ENCODE measurements around the gene HOXC12.

DNA sequence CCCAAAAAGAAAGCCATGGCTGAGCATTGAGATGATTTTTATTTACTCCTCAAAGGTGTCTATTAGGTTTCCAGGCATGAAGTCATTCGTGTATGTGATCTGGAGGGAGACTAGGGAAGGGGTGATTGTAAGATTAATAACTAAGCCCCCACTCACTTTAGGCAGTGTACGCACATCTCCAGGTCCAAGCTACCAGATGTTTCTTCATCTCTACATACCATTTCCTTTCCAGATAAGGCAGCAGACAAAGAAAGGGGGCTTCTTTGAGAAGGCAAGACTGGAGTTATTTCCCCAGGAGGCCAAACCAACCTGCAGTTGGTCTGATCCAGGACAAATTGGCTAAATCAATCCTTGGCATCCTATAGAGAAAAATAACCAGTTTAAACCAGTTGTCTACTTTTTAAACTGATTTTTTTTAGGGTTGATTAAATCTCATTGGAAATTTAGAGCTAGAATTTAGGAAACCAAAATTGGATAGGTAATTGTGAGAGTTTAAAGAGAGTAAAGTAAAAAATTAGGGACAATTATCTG, 12.2 kb upstream of the HOXC12 start:
- TF ChIP-seq, protein P1, sequence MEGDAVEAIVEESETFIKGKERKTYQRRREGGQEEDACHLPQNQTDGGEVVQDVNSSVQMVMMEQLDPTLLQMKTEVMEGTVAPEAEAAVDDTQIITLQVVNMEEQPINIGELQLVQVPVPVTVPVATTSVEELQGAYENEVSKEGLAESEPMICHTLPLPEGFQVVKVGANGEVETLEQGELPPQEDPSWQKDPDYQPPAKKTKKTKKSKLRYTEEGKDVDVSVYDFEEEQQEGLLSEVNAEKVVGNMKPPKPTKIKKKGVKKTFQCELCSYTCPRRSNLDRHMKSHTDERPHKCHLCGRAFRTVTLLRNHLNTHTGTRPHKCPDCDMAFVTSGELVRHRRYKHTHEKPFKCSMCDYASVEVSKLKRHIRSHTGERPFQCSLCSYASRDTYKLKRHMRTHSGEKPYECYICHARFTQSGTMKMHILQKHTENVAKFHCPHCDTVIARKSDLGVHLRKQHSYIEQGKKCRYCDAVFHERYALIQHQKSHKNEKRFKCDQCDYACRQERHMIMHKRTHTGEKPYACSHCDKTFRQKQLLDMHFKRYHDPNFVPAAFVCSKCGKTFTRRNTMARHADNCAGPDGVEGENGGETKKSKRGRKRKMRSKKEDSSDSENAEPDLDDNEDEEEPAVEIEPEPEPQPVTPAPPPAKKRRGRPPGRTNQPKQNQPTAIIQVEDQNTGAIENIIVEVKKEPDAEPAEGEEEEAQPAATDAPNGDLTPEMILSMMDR (tag by site-specific recombination; IDR thresholded peaks at IDR 0.05) = no peak
- TF ChIP-seq ZNF2 (tag by site-specific recombination; IDR thresholded peaks at IDR 0.05) (no peak), ZNF747 (tag by site-specific recombination; IDR thresholded peaks at IDR 0.05) (no peak), ZNF830 (tag by site-specific recombination; IDR thresholded peaks at IDR 0.05; ENCODE audit: low read depth) (no peak)
- TF ChIP-seq, protein P2, sequence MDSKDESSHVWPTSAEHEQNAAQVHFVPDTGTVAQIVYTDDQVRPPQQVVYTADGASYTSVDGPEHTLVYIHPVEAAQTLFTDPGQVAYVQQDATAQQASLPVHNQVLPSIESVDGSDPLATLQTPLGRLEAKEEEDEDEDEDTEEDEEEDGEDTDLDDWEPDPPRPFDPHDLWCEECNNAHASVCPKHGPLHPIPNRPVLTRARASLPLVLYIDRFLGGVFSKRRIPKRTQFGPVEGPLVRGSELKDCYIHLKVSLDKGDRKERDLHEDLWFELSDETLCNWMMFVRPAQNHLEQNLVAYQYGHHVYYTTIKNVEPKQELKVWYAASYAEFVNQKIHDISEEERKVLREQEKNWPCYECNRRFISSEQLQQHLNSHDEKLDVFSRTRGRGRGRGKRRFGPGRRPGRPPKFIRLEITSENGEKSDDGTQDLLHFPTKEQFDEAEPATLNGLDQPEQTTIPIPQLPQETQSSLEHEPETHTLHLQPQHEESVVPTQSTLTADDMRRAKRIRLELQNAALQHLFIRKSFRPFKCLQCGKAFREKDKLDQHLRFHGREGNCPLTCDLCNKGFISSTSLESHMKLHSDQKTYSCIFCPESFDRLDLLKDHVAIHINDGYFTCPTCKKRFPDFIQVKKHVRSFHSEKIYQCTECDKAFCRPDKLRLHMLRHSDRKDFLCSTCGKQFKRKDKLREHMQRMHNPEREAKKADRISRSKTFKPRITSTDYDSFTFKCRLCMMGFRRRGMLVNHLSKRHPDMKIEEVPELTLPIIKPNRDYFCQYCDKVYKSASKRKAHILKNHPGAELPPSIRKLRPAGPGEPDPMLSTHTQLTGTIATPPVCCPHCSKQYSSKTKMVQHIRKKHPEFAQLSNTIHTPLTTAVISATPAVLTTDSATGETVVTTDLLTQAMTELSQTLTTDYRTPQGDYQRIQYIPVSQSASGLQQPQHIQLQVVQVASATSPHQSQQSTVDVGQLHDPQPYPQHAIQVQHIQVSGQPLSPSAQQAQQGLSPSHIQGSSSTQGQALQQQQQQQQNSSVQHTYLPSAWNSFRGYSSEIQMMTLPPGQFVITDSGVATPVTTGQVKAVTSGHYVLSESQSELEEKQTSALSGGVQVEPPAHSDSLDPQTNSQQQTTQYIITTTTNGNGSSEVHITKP (tag by site-specific recombination; IDR thresholded peaks at IDR 0.05) = peak; percentile 99
- TF ChIP-seq, protein P3, sequence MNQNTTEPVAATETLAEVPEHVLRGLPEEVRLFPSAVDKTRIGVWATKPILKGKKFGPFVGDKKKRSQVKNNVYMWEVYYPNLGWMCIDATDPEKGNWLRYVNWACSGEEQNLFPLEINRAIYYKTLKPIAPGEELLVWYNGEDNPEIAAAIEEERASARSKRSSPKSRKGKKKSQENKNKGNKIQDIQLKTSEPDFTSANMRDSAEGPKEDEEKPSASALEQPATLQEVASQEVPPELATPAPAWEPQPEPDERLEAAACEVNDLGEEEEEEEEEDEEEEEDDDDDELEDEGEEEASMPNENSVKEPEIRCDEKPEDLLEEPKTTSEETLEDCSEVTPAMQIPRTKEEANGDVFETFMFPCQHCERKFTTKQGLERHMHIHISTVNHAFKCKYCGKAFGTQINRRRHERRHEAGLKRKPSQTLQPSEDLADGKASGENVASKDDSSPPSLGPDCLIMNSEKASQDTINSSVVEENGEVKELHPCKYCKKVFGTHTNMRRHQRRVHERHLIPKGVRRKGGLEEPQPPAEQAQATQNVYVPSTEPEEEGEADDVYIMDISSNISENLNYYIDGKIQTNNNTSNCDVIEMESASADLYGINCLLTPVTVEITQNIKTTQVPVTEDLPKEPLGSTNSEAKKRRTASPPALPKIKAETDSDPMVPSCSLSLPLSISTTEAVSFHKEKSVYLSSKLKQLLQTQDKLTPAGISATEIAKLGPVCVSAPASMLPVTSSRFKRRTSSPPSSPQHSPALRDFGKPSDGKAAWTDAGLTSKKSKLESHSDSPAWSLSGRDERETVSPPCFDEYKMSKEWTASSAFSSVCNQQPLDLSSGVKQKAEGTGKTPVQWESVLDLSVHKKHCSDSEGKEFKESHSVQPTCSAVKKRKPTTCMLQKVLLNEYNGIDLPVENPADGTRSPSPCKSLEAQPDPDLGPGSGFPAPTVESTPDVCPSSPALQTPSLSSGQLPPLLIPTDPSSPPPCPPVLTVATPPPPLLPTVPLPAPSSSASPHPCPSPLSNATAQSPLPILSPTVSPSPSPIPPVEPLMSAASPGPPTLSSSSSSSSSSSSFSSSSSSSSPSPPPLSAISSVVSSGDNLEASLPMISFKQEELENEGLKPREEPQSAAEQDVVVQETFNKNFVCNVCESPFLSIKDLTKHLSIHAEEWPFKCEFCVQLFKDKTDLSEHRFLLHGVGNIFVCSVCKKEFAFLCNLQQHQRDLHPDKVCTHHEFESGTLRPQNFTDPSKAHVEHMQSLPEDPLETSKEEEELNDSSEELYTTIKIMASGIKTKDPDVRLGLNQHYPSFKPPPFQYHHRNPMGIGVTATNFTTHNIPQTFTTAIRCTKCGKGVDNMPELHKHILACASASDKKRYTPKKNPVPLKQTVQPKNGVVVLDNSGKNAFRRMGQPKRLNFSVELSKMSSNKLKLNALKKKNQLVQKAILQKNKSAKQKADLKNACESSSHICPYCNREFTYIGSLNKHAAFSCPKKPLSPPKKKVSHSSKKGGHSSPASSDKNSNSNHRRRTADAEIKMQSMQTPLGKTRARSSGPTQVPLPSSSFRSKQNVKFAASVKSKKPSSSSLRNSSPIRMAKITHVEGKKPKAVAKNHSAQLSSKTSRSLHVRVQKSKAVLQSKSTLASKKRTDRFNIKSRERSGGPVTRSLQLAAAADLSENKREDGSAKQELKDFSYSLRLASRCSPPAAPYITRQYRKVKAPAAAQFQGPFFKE (tag by site-specific recombination; IDR thresholded peaks at IDR 0.05; ENCODE audit: borderline replicate concordance) = no peak

Measured in HEK293 (cell line).